ENCODE data around the gene PIM3.

Gene PIM3

GRCh38 chr22:49955581-49956417 lies 4.8 kb upstream of the PIM3 start:
- peak overlapping the region; percentile 99 for H3K27ac ChIP-seq
- TF ChIP-seq ZFX (IDR thresholded peaks at IDR 0.05; ENCODE audit: borderline replicate concordance) (no peak), CTCF (IDR thresholded peaks at IDR 0.05) (no peak)

- peak overlapping the region; percentile 99 for H3K27ac ChIP-seq
- TF ChIP-seq CTCF (IDR thresholded peaks at IDR 0.05) (no peak), ZFX (IDR thresholded peaks at IDR 0.05; ENCODE audit: borderline replicate concordance) (no peak)
Observed at GRCh38 chr22:49956418-49956770, 4.2 kb upstream of the PIM3 start.

GRCh38 chr22:49956914-49957825 lies 3.4 kb upstream of the PIM3 start:
- peak overlapping the region; percentile 99 for H3K27ac ChIP-seq
- TF ChIP-seq ZFX (IDR thresholded peaks at IDR 0.05; ENCODE audit: borderline replicate concordance), result no peak
- TF ChIP-seq CTCF (IDR thresholded peaks at IDR 0.05), result no peak

GRCh38 chr22:49957826-49958365 lies 2.7 kb upstream of the PIM3 start:
- peak overlapping the region; percentile 98 for H3K27ac ChIP-seq
- no peak for TF ChIP-seq CTCF (IDR thresholded peaks at IDR 0.05)
- TF ChIP-seq ZFX (IDR thresholded peaks at IDR 0.05; ENCODE audit: borderline replicate concordance), result no peak

- peak overlapping the region; percentile 98 for H3K27ac ChIP-seq
- TF ChIP-seq ZFX (IDR thresholded peaks at IDR 0.05; ENCODE audit: borderline replicate concordance) (no peak), CTCF (IDR thresholded peaks at IDR 0.05) (no peak)
Observed at GRCh38 chr22:49958366-49958921, 2.1 kb upstream of the PIM3 start.

- TF ChIP-seq ZFX (IDR thresholded peaks at IDR 0.05; ENCODE audit: borderline replicate concordance), result no peak
- no peak for TF ChIP-seq CTCF (IDR thresholded peaks at IDR 0.05)
Observed at GRCh38 chr22:49958931-49959781, 1.4 kb upstream of the PIM3 start.

More at GRCh38 chr22:49958931-49959781, 1.4 kb upstream of the PIM3 start:
- peak overlapping the region; percentile 98 for H3K27ac ChIP-seq
